AG04450 (cell line): ENCODE results near the gene TIMM17B. TPM values are rescaled to one million over a fixed set of nuclear protein-coding genes. Genes with fewer than 3 reads are reported as not detected.
A peak's percentile ranks its signal among the peaks of the same experiment; 100 is the strongest.

Experiments
- CTCF ChIA-PET: fragments of 300-600, 350-600 bp; formaldehyde crosslinking; extraction: SDS; loops from one replicate; lab custom pipeline; 2022; ENCODE audit warnings: antibody characterized with exemption, inconsistent platforms; lab: Charles Lee
- POLR2A ChIA-PET: fragments of 350-600 bp; formaldehyde crosslinking; extraction: SDS; loops from one replicate; lab custom pipeline; 2021; ENCODE audit warnings: antibody characterized with exemption, inconsistent platforms; lab: Yijun Ruan, JAX
- DNase-seq: peaks from one replicate; pipeline ENCODE4 v3.0.0-alpha.2; 2011; ENCODE audit warnings: low read depth, low spot score
- H3K27ac ChIP-seq: one replicate; pipeline ENCODE4 v1.5.1; 2012; ENCODE audit warnings: low read depth, low read length, control low read depth
- H3K27me3 ChIP-seq: one replicate; pipeline ENCODE4 v1.6.0; 2012; ENCODE audit warnings: low read length; ENCODE audit not compliant: control insufficient read depth, insufficient read depth
- H3K4me3 ChIP-seq: 2 replicates; pipeline ENCODE4 v1.5.1; 2011; ENCODE audit warnings: mild to moderate bottlenecking, low read depth, low read length, control low read depth
- H3K9me3 ChIP-seq: 2 replicates; pipeline ENCODE4 v1.5.1; 2012; ENCODE audit warnings: low read length; ENCODE audit not compliant: control insufficient read depth, insufficient read depth
- polyA plus RNA-seq: library from polyadenylated mRNA; depleted of rRNA; stranded (reverse); fragments of >200 nt; gene quantifications from 2 replicates; pipeline ENCODE4 v1.2.3, GENCODE V29; 2011
- TF ChIP-seq, protein P1 (sequence below): IDR thresholded peaks from 2 replicates; pipeline ENCODE4 v1.5.1; 2011; ENCODE audit warnings: low read depth, low read length, control low read depth, inconsistent platforms

TIMM17B gene
- polyA plus RNA-seq, 1 experiment = 31.2 TPM

DNA sequence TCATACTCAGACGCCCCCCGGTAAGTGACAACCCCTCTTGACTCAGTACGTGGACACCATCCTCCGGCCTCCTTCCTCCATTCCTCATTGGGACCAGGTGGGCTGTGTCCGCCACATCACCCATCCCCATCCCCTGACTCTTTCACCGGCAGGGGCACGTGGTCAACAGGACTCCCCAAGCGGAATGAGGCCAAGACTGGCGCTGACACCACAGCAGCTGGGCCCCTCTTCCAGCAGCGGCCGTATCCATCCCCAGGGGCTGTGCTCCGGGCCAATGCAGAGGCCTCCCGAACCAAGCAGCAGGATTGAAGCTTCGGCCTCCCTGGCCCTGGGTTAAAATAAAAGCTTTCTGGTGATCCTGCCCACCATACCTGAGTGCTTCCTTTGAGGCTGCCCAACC is 5.2 kb upstream of the TIMM17B start:
- POLR2A ChIA-PET = no interaction called here
- Histone ChIP-seq H3K9me3 (no peaks in the 10 kb centered on the region), H3K27me3 (no peaks in the 10 kb centered on the region), H3K27ac (no peak overlapping the region), H3K4me3 (no peak overlapping the region)
- CTCF ChIA-PET = interaction anchor here (1.0 kb wide), 1 partner anchor 11 kb away, joined by 4 read pairs; no protein-coding TSS in a partner anchor
- TF ChIP-seq, protein P1, sequence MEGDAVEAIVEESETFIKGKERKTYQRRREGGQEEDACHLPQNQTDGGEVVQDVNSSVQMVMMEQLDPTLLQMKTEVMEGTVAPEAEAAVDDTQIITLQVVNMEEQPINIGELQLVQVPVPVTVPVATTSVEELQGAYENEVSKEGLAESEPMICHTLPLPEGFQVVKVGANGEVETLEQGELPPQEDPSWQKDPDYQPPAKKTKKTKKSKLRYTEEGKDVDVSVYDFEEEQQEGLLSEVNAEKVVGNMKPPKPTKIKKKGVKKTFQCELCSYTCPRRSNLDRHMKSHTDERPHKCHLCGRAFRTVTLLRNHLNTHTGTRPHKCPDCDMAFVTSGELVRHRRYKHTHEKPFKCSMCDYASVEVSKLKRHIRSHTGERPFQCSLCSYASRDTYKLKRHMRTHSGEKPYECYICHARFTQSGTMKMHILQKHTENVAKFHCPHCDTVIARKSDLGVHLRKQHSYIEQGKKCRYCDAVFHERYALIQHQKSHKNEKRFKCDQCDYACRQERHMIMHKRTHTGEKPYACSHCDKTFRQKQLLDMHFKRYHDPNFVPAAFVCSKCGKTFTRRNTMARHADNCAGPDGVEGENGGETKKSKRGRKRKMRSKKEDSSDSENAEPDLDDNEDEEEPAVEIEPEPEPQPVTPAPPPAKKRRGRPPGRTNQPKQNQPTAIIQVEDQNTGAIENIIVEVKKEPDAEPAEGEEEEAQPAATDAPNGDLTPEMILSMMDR = no peak
- no peak for DNase-seq

DNA sequence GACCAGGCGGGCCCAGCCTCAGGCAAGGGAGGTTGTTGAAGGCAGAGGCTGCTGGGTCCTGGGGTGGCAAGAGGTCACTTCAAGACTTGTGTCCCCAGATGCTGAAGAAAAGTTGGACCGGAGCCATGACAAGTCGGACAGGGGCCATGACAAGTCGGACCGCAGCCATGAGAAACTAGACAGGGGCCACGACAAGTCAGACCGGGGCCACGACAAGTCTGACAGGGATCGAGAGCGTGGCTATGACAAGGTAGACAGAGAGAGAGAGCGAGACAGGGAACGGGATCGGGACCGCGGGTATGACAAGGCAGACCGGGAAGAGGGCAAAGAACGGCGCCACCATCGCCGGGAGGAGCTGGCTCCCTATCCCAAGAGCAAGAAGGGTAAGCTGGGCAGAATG is 4.6 kb upstream of the TIMM17B start:
- ChIA-PET POLR2A (no interaction called here), CTCF (no interaction called here)
- TF ChIP-seq, protein P1 = no peak
- H3K9me3 ChIP-seq = no peaks in the 10 kb centered on the region; the same call in 1 of the 2 replicates
- no peaks in the 10 kb centered on the region for H3K27me3 ChIP-seq
- no peak overlapping the region for H3K27ac ChIP-seq
- no peak overlapping the region for H3K4me3 ChIP-seq
- DNase-seq = no peak

DNA sequence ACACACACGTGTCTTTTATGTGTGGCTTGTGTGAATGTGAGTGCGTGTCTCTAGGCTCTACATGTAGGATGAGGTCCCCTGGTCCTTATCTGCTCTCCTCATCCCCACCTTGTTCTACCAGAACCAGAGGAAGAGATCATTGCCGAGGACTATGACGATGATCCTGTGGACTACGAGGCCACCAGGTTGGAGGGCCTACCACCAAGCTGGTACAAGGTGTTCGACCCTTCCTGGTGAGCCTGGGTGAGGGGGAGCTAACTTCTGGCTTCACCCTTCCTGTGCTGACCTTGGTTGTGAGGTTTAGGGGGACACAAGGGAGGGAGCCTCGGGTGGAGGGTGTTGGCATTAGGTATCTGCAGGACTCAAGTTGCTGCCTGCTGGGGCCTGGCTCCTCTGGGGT is 3.5 kb upstream of the TIMM17B start:
- H3K27me3 ChIP-seq = no peaks in the 10 kb centered on the region
- H3K9me3 ChIP-seq = no peaks in the 10 kb centered on the region; the same call in 1 of the 2 replicates
- no peak overlapping the region for H3K27ac ChIP-seq
- TF ChIP-seq, protein P1 = no peak
- ChIA-PET POLR2A (no interaction called here), CTCF (interaction anchor here (1.0 kb wide), 1 partner anchor 9 kb away, joined by 4 read pairs; no protein-coding TSS in a partner anchor)
- H3K4me3 ChIP-seq = no peak overlapping the region
- no peak for DNase-seq

- Histone ChIP-seq H3K9me3 (no peaks in the 10 kb centered on the region; the same call in 1 of the 2 replicates), H3K27ac (no peak overlapping the region), H3K4me3 (no peak overlapping the region), H3K27me3 (no peaks in the 10 kb centered on the region)
- DNase-seq = no peak
- TF ChIP-seq, protein P1 = no peak
- ChIA-PET POLR2A (no interaction called here), CTCF (interaction anchor here (0.6 kb wide), 1 partner anchor 46 kb away, joined by 6 read pairs; no protein-coding TSS in a partner anchor)
Observed at GRCh38 chrX:48899078-48899410, 1.5 kb upstream of the TIMM17B start.

GRCh38 chrX:48897157-48897624 is 377 bp downstream of the TIMM17B start:
- Histone ChIP-seq H3K27ac (peak overlapping the region; percentile 91), H3K4me3 (peak overlapping the region; percentile 80), H3K27me3 (no peaks in the 10 kb centered on the region), H3K9me3 (no peaks in the 10 kb centered on the region; the same call in 1 of the 2 replicates)
- no peak for DNase-seq
- ChIA-PET CTCF (no interaction called here), POLR2A (interaction anchor here (0.6 to 1.8 kb wide), 12 partner anchors 13 to 306 kb away, joined by 3 to 11 read pairs (median 4); partner anchors contain the start of genes HDAC6, SLC35A2, SUV39H1 and TFE3)
- TF ChIP-seq, protein P1 = no peak
